Ovary (tissue), 10 donors: Measurements from ENCODE around the gene CYTH1. TPM values are rescaled to one million over a fixed set of nuclear protein-coding genes. Genes with fewer than 3 reads are reported as not detected.

ENCODE experiments used
- DNase-seq, 5 donors: peaks; one replicate each; pipeline ENCODE4 v3.0.0-alpha.2; 2019 to 2020
- H3K27ac ChIP-seq, 2 donors: fragments of 200-600 bp; one replicate each; pipeline versions ENCODE4 v1.5.1 to v1.8.0; 2019 to 2022
- H3K27me3 ChIP-seq: fragments of 200-600 bp; one replicate; pipeline ENCODE4 v1.8.0; 2022
- H3K36me3 ChIP-seq: fragments of 200-600 bp; sonication (generic); one replicate; pipeline ENCODE4 v1.5.1; 2019
- H3K4me1 ChIP-seq: one replicate; pipeline ENCODE4 v1.8.1; 2013; ENCODE audit warnings: mild to moderate bottlenecking, moderate library complexity; ENCODE audit not compliant: insufficient read depth
- H3K4me3 ChIP-seq: fragments of 200-600 bp; sonication (generic); one replicate; pipeline ENCODE4 v1.5.1; 2017
- H3K9me3 ChIP-seq, 2 donors: fragments of 200-600 bp in 1 of 2; sonication (generic) in 1 of 2; one replicate each; pipeline versions ENCODE4 v1.5.1 to v1.8.1; 2013 to 2019; ENCODE audit warnings: mild to moderate bottlenecking in 1 of 2, moderate library complexity in 1 of 2
- CTCF ChIP-seq, 3 donors: fragments of 450-650 bp in 2 of 3; fragments of 200-600 bp in 1 of 3; IDR thresholded peaks; one replicate each; pipeline versions ENCODE4 v1.5.1 to v1.8.0; 2016 to 2022; ENCODE audit warnings: antibody characterized with exemption in 3 of 3, mild to moderate bottlenecking in 1 of 3
- EP300 ChIP-seq: sonication (generic); formaldehyde crosslinking; IDR thresholded peaks from one replicate; pipeline ENCODE4 v1.6.1; 2017; ENCODE audit warnings: antibody characterized with exemption
- POLR2A ChIP-seq: fragments of 450-650 bp; IDR thresholded peaks from one replicate; pipeline ENCODE4 v1.6.1; 2017; ENCODE audit warnings: antibody characterized with exemption, mild to moderate bottlenecking, moderate library complexity
- WGBS, 3 donors: extraction: QIAGEN DNeasy Blood & Tissue Kit in 1 of 3; methylation state at CpG; one replicate each; pipeline versions ENCODE4 v1.1.5 to v1.1.7; 2013 to 2017; 5-methylcytosine and 5-hydroxymethylcytosine counted together
- intact Hi-C, 4 donors: fragments of 100-400 bp; cut with DNase I; formaldehyde crosslinking; loops; one replicate each; pipeline versions ENCODE4 v1.11.0 to v1.15.1; 2022 to 2023
- long read RNA-seq, 3 donors: library from polyadenylated mRNA in 2 of 3; unstranded in 2 of 3; transcript quantifications; one replicate each; pipeline ENCODE4 v2.0.0 and lab custom pipeline, GENCODE V29; 2021 to 2026
- polyA plus RNA-seq, 2 donors: library from polyadenylated mRNA; stranded (reverse); fragments of 200-250 nt in 1 of 2; fragments of 350-450 nt in 1 of 2; fragmentation: Illumina TruSeq in 1 of 2; extraction: RNeasy Lipid Tissue Mini Kit (QIAGEN cat#74804) in 1 of 2; gene quantifications; one replicate each; pipeline ENCODE4 v1.2.3, GENCODE V29; 2013 to 2014
- total RNA-seq, 7 donors: library from RNA; depleted of rRNA in 2 of 7; stranded (reverse); fragments of >200 nt in 2 of 7; fragmentation: NEBNext Ultra II Directional in 3 of 7; extraction: Animal tissue kit (Norgen Biotek cat#: 25700) in 3 of 7; gene quantifications; one replicate each; pipeline versions ENCODE4 v1.1.0 to v1.2.4, GENCODE V29; 2016 to 2023
- donor health status: DM: no; HTN: no; CAD: no; lungs with moderate emphysema.
- donor health status: DM: no; HTN: no; CAD: no.
- donor health status: Bipolar disorder and iron deficiency.
- donor health status: DM: yes; HTN: yes; CAD: no.
- donor health status: DM: no; HTN: no; CAD: no.
- donor health status: DM: yes; HTN: yes; CAD: no.

The CYTH1 gene
- total RNA-seq (10 to 100 TPM; 17.4 to 27.0 (median 24.4) TPM), polyA plus RNA-seq (10 to 100 TPM; 15.1 to 35.3 TPM)
- long read RNA-seq, donor 1, full-length matches to known transcripts, result 18 of 35 reads
- long read RNA-seq, donor 1, partial matches to known transcripts, result 14 of 35 reads
- long read RNA-seq, donor 1, other reads (novel, unspliced or antisense), result 3 of 35 reads
- long read RNA-seq, donor 2, full-length matches to known transcripts, result 35 of 51 reads
- long read RNA-seq, donor 2, partial matches to known transcripts, result 16 of 51 reads
- long read RNA-seq, donor 2, other reads (novel, unspliced or antisense), result 0 of 51 reads
- long read RNA-seq, donor 3, full-length matches to known transcripts, result 22 of 28 reads
- long read RNA-seq, donor 3, partial matches to known transcripts, result 3 of 28 reads
- long read RNA-seq, donor 3, other reads (novel, unspliced or antisense), result 3 of 28 reads

- H3K36me3 ChIP-seq, result no peaks in the 10 kb centered on the region
- H3K27ac ChIP-seq, result peak within 1 kb of the TSS; percentile 62 to 80
- no peak for TF ChIP-seq EP300
- TF ChIP-seq CTCF (IDR thresholded peaks at IDR 0.05), result no peak
- TF ChIP-seq POLR2A, result peak; percentile 54
- peak in 3 of 5 donors; percentile 37 to 71 (median 55) for DNase-seq
- H3K9me3 ChIP-seq, result no peaks in the 10 kb centered on the region
- H3K4me1 ChIP-seq, result no peaks in the 10 kb centered on the region
- H3K27me3 ChIP-seq, result no peaks in the 10 kb centered on the region
- peak within 1 kb of the TSS; percentile 92 for H3K4me3 ChIP-seq
- WGBS, 3 donors, result 0% methylated on average over 17 to 64 of the region's 64 CpGs; no CpG with 5 or more reads in 1 of the 3 donors
- intact Hi-C loops, result no loop called here
These were observed at the start of gene CYTH1 for GRCh38 chr17:78781893-78782304. Gene CYTH1, minus strand, starts transcription at chr17:78782273. Its CDS starts 50 bp downstream, at chr17:78782223.

- DNase-seq, result peak in 1 of 5 donors; percentile 1
- Histone ChIP-seq H3K27me3 (no peaks in the 10 kb centered on the region), H3K4me3 (no peak overlapping the region), H3K27ac (no peak overlapping the region), H3K4me1 (no peaks in the 10 kb centered on the region), H3K36me3 (no peaks in the 10 kb centered on the region), H3K9me3 (no peaks in the 10 kb centered on the region)
- intact Hi-C loops, result no loop called here
- 94 to 97% (median 96%) methylated on average over 6 of the region's 6 CpGs for WGBS, 3 donors
- TF ChIP-seq EP300 (no peak), POLR2A (no peak), CTCF (IDR thresholded peaks at IDR 0.05) (no peak)
These were observed 47.4 kb upstream of the CYTH1 start for GRCh38 chr17:78829477-78829876.

- no peaks in the 10 kb centered on the region for H3K9me3 ChIP-seq
- no peaks in the 10 kb centered on the region for H3K27me3 ChIP-seq
- TF ChIP-seq POLR2A, result no peak
- TF ChIP-seq CTCF (IDR thresholded peaks at IDR 0.05), result no peak
- TF ChIP-seq EP300, result no peak
- H3K36me3 ChIP-seq, result no peaks in the 10 kb centered on the region
- H3K4me1 ChIP-seq, result no peaks in the 10 kb centered on the region
- no peak overlapping the region for H3K27ac ChIP-seq
- peak in 1 of 5 donors; percentile 21 for DNase-seq
- no peak overlapping the region for H3K4me3 ChIP-seq
- intact Hi-C loops, result no loop called here
- 87 to 90% (median 88%) methylated on average over 14 of the region's 14 CpGs for WGBS, 3 donors
These were observed 46.6 kb upstream of the CYTH1 start for GRCh38 chr17:78828470-78829185.

- intact Hi-C loops, result no loop called here
- H3K27ac ChIP-seq, result no peak overlapping the region
These were observed 44.9 kb upstream of the CYTH1 start for GRCh38 chr17:78826836-78827509.

More at GRCh38 chr17:78826836-78827509, 44.9 kb upstream of the CYTH1 start:
- 91% methylated on average over 21 of the region's 21 CpGs for WGBS, 3 donors
- no peak for TF ChIP-seq EP300
- no peak for TF ChIP-seq CTCF (IDR thresholded peaks at IDR 0.05)
- TF ChIP-seq POLR2A, result no peak
- Histone ChIP-seq H3K4me3 (no peak overlapping the region), H3K4me1 (no peaks in the 10 kb centered on the region), H3K36me3 (no peaks in the 10 kb centered on the region), H3K27me3 (no peaks in the 10 kb centered on the region), H3K9me3 (no peaks in the 10 kb centered on the region)
- DNase-seq, result peak in 1 of 5 donors; percentile 29
